Measurements from ENCODE around the gene CNTRL.
"Not testable (repeated sequence)": the region's sequence is repeated elsewhere in the genome, so short reads cannot be mapped to it uniquely, and the experiment has no call there.

The CNTRL gene

GRCh38 chr9:121138561-121138960 is 63.8 kb downstream of the CNTRL start:
- DNase-seq, result no peak

- no peak for DNase-seq
Measured at GRCh38 chr9:121138973-121139372, 64.2 kb downstream of the CNTRL start.

GRCh38 chr9:121140162-121140561 is 65.4 kb downstream of the CNTRL start:
- DNase-seq, result no peak

- no peak for DNase-seq
Measured at GRCh38 chr9:121141306-121141705, 66.6 kb downstream of the CNTRL start.

GRCh38 chr9:121141706-121142105 is 67.0 kb downstream of the CNTRL start:
- DNase-seq, result no peak

- no peak for DNase-seq
Measured at GRCh38 chr9:121143771-121144170, 69.0 kb downstream of the CNTRL start.

GRCh38 chr9:121144482-121144881 is 69.7 kb downstream of the CNTRL start:
- no peak for DNase-seq

GRCh38 chr9:121150188-121150587 is 75.4 kb downstream of the CNTRL start:
- no peak for DNase-seq

- no peak for DNase-seq
Measured at GRCh38 chr9:121153642-121154041, 78.9 kb downstream of the CNTRL start.

- no peak for DNase-seq
Measured at GRCh38 chr9:121154782-121155181, 80.0 kb downstream of the CNTRL start.

- DNase-seq, result peak in 1 of 2 donors; percentile 82
Measured at GRCh38 chr9:121156263-121156731, 81.5 kb downstream of the CNTRL start.

- DNase-seq, result no peak
Measured at GRCh38 chr9:121157939-121158338, 83.2 kb downstream of the CNTRL start.

- DNase-seq, result peak in 1 of 2 donors; percentile 78
Measured at GRCh38 chr9:121160025-121160424, 85.3 kb downstream of the CNTRL start.

GRCh38 chr9:121168052-121168451 is 93.3 kb downstream of the CNTRL start:
- DNase-seq, result no peak

GRCh38 chr9:121169094-121169601 is 94.4 kb downstream of the CNTRL start:
- no peak for DNase-seq

GRCh38 chr9:121171236-121171635 is 96.5 kb downstream of the CNTRL start:
- no peak for DNase-seq

- DNase-seq, result no peak
Measured at GRCh38 chr9:121172726-121173487, 98.2 kb downstream of the CNTRL start.

GRCh38 chr9:121173501-121173900 is 98.7 kb downstream of the CNTRL start:
- no peak for DNase-seq

GRCh38 chr9:121178676-121179372 is 104.1 kb downstream of the CNTRL start:
- no peak for DNase-seq

GRCh38 chr9:121179373-121179721 is 104.6 kb downstream of the CNTRL start:
- not testable (repeated sequence) for DNase-seq

GRCh38 chr9:121179930-121180681 is 105.4 kb downstream of the CNTRL start:
- no peak for DNase-seq

GRCh38 chr9:121182101-121182836 is 107.5 kb downstream of the CNTRL start:
- DNase-seq, result no peak

GRCh38 chr9:121182989-121183388 is 108.2 kb downstream of the CNTRL start:
- DNase-seq, result peak in 1 of 2 donors; percentile 23
